Heart left ventricle (tissue), 13 donors: ENCODE measurements around the gene CHIT1.

Experiments used
- CTCF ChIP-seq, 12 donors: fragments of 200-600 bp; sonication (generic) in 4 of 12; IDR thresholded peaks; one replicate each; pipeline versions ENCODE4 v1.5.0 to v1.8.0; 2018 to 2022; ENCODE audit warnings: antibody characterized with exemption in 12 of 12, mild to moderate bottlenecking in 5 of 12
- POLR2A ChIP-seq, 2 donors: fragments of 450-650 bp; IDR thresholded peaks; one replicate each; pipeline ENCODE4 v1.6.1; 2017; ENCODE audit warnings: antibody characterized with exemption in 2 of 2, mild to moderate bottlenecking in 2 of 2, moderate library complexity in 2 of 2
- donor health status: ischemic (EF 13 %, LVEDD 7.1; RV severe dilation, severe dysfunction).
- donor health status: DM: no; HTN: yes; CAD: no.
- donor health status: DM: no; HTN: no; CAD: no.
- donor health status: ischemic (EF 25% LVEDD 6.9; RV normal size, moderate dysfunction).
- donor health status: ischemic (EF 25% LVEDD 5.7; RV mildly dilated, moderate dysfunction).
- donor health status: ischemic (EF 35%, LVEDD 5.7; RV mildly dilated, moderate dysfunction).
- donor health status: nonischemic (EF 11% LVEDD 7.7; RV severe dilation, severe dysfunction).
- donor health status: DM: yes; HTN: yes; CAD: no.
- donor health status: PGD.
- donor health status: ischemic (EF 29% LVEDD 5.4; RV normal size, mild dysfunction).
- donor health status: nonischemic (EF 23%, LVEDD 6.1; RV moderate dilation, normal function).

- TF ChIP-seq CTCF (IDR thresholded peaks at IDR 0.05) = no peak
- no peak for TF ChIP-seq POLR2A (IDR thresholded peaks at IDR 0.05)
Observed at GRCh38 chr1:203276408-203276807, 46.9 kb upstream of the CHIT1 start.
